CD14-positive monocyte (primary cell): Measurements from ENCODE around the gene AXL. TPM values are rescaled to one million over a fixed set of nuclear protein-coding genes. Genes with fewer than 3 reads are reported as not detected.
A peak's percentile ranks its signal among the peaks of the same experiment; 100 is the strongest.

ENCODE experiments used
- DNase-seq, 3 donors: peaks; one replicate each; pipeline ENCODE4 v3.0.0-alpha.2; 2011 to 2022
- H2AFZ ChIP-seq: 2 replicates; pipeline ENCODE4 v1.6.0; 2012; ENCODE audit warnings: mild to moderate bottlenecking, low read depth, low read length, inconsistent platforms; ENCODE audit not compliant: insufficient read depth, poor library complexity, severe bottlenecking
- H3K27ac ChIP-seq, 2 donors: 1 replicate in 1 of 2; 2 replicates in 1 of 2; pipeline ENCODE4 v1.5.1; 2012 to 2013; ENCODE audit warnings: low read length in 2 of 2, control low read depth in 1 of 2, inconsistent platforms in 1 of 2, low read depth in 1 of 2, mild to moderate bottlenecking in 1 of 2
- H3K27me3 ChIP-seq, 2 donors: one replicate each; pipeline versions ENCODE4 v1.6.0 to v1.6.1; 2011 to 2013; ENCODE audit warnings: low read length in 2 of 2; ENCODE audit not compliant: control insufficient read depth in 2 of 2, insufficient read depth in 2 of 2
- H3K36me3 ChIP-seq, 2 donors: replicated peaks in 1 of 2; 1 replicate in 1 of 2; 2 replicates in 1 of 2; pipeline versions ENCODE4 v1.5.1 to v1.6.1; 2012 to 2013; ENCODE audit warnings: low read length in 2 of 2, control low read depth in 1 of 2, inconsistent platforms in 1 of 2, mild to moderate bottlenecking in 1 of 2; ENCODE audit not compliant: insufficient read depth in 2 of 2, control insufficient read depth in 1 of 2
- H3K4me1 ChIP-seq, 2 donors: 1 replicate in 1 of 2; 2 replicates in 1 of 2; pipeline versions ENCODE4 v1.5.1 to v1.6.1; 2012 to 2013; ENCODE audit warnings: low read length in 2 of 2, control low read depth in 1 of 2, inconsistent platforms in 1 of 2, mild to moderate bottlenecking in 1 of 2, moderate library complexity in 1 of 2; ENCODE audit not compliant: insufficient read depth in 2 of 2, control insufficient read depth in 1 of 2
- H3K4me2 ChIP-seq: replicated peaks from 2 replicates; pipeline ENCODE3; 2012; ENCODE audit warnings: low read length, moderate library complexity, mild to moderate bottlenecking; ENCODE audit not compliant: poor library complexity, severe bottlenecking; ENCODE audit errors: extremely low read depth
- H3K4me3 ChIP-seq, 3 experiments: fragments of 200-600 bp in 1 of 3; sonication (generic) in 1 of 3; replicated peaks in 1 of 3; 1 replicate in 2 of 3; 2 replicates in 1 of 3; pipeline ENCODE4 v1.5.1; 2011 to 2013; ENCODE audit warnings: low read length in 3 of 3, mild to moderate bottlenecking in 3 of 3, control low read depth in 2 of 3, low read depth in 2 of 3, inconsistent platforms in 1 of 3, moderate library complexity in 1 of 3
- H3K79me2 ChIP-seq: 2 replicates; pipeline ENCODE4 v1.6.0; 2012; ENCODE audit warnings: mild to moderate bottlenecking, control low read depth, inconsistent platforms, low read length, moderate library complexity; ENCODE audit not compliant: insufficient read depth
- H3K9ac ChIP-seq: 2 replicates; pipeline ENCODE4 v1.6.0; 2017; ENCODE audit warnings: low read length, mild to moderate bottlenecking; ENCODE audit not compliant: insufficient read depth, poor library complexity, severe bottlenecking
- H3K9me3 ChIP-seq, 2 donors: replicated peaks in 1 of 2; 1 replicate in 1 of 2; 2 replicates in 1 of 2; pipeline versions ENCODE4 v1.5.1 to v1.6.1; 2012 to 2013; ENCODE audit warnings: low read length in 2 of 2, control low read depth in 1 of 2; ENCODE audit not compliant: control insufficient read depth in 1 of 2, insufficient read depth in 1 of 2
- H4K20me1 ChIP-seq: 2 replicates; pipeline ENCODE4 v1.6.0; 2012; ENCODE audit warnings: mild to moderate bottlenecking, low read length, control low read depth, moderate library complexity; ENCODE audit not compliant: insufficient read depth
- H3K27ac Mint-ChIP-seq, 7 donors: one replicate each; pipeline ENCODE4 v1.8.0; 2020; ENCODE audit warnings: mild to moderate bottlenecking in 7 of 7, mixed read lengths in 7 of 7, moderate library complexity in 6 of 7, inconsistent platforms in 2 of 7
- H3K27me3 Mint-ChIP-seq, 3 donors: one replicate each; pipeline ENCODE4 v1.8.0; 2021 to 2022; ENCODE audit warnings: low read depth in 3 of 3, mild to moderate bottlenecking in 3 of 3, mixed read lengths in 3 of 3, moderate library complexity in 3 of 3, inconsistent platforms in 1 of 3
- H3K36me3 Mint-ChIP-seq, 2 donors: one replicate each; pipeline ENCODE4 v1.8.0; 2020; ENCODE audit warnings: mixed read lengths in 2 of 2, inconsistent platforms in 1 of 2, mild to moderate bottlenecking in 1 of 2
- H3K4me1 Mint-ChIP-seq: one replicate; pipeline ENCODE4 v1.8.0; 2020; ENCODE audit warnings: mild to moderate bottlenecking, mixed read lengths
- H3K4me3 Mint-ChIP-seq, 2 donors: one replicate each; pipeline ENCODE4 v1.8.0; 2020; ENCODE audit warnings: mild to moderate bottlenecking in 2 of 2, mixed read lengths in 2 of 2, moderate library complexity in 1 of 2
- H3K9me3 Mint-ChIP-seq, 7 donors: one replicate each; pipeline ENCODE4 v1.8.0; 2020 to 2022; ENCODE audit warnings: mixed read lengths in 7 of 7, mild to moderate bottlenecking in 6 of 7, moderate library complexity in 6 of 7, inconsistent platforms in 2 of 7
- CTCF ChIP-seq: fragments of 200-600 bp; IDR thresholded peaks from one replicate; pipeline ENCODE4 v1.8.0; 2022; ENCODE audit warnings: antibody characterized with exemption, mild to moderate bottlenecking
- WGBS: methylation state at CpG from one replicate; pipeline ENCODE4 v1.1.5; 2013; ENCODE audit warnings: missing lambda C conversion rate; ENCODE audit not compliant: insufficient coverage; 5-methylcytosine and 5-hydroxymethylcytosine counted together
- intact Hi-C, 2 donors: fragments of 100-400 bp; cut with micrococcal nuclease; formaldehyde crosslinking; loops; one replicate each; pipeline versions ENCODE4 v1.15.0 to v1.15.1; 2023
- polyA plus RNA-seq, 3 donors: library from polyadenylated mRNA; depleted of rRNA in 1 of 3; unstranded in 2 of 3; stranded (reverse) in 1 of 3; fragments of 300-500 nt in 2 of 3; fragments of >200 nt in 1 of 3; fragmentation: Illumina TruSeq in 2 of 3; gene quantifications; 1 replicate in 2 of 3; 2 replicates in 1 of 3; pipeline ENCODE4 v1.2.3, GENCODE V29; 2012 to 2021

AXL gene
- polyA plus RNA-seq, 3 donors: 0.05 to 0.07 TPM; not detected in 1

- TF ChIP-seq CTCF: no peak
- peaks cover 33 to 37% of the 10 kb centered on the region in 2 donors for H3K4me1 ChIP-seq
- H3K27ac ChIP-seq: peak overlapping the region; percentile 99 to 100
- H3K36me3 Mint-ChIP-seq: peaks cover 11 to 14% of the 10 kb centered on the region in 2 donors
- peaks cover 42% of the 10 kb centered on the region for H3K79me2 ChIP-seq
- peak; percentile 83 to 87 (median 85) for DNase-seq
- H4K20me1 ChIP-seq: peaks cover 16% of the 10 kb centered on the region
- peak overlapping the region; percentile 37 for H2AFZ ChIP-seq
- peaks cover 37% of the 10 kb centered on the region for H3K4me1 Mint-ChIP-seq
- peak overlapping the region; percentile 96 for H3K4me3 Mint-ChIP-seq
- H3K9ac ChIP-seq: peak overlapping the region; percentile 96
- no peaks in the 10 kb centered on the region for H3K9me3 ChIP-seq
- H3K36me3 ChIP-seq: peaks cover 6 to 16% of the 10 kb centered on the region in 2 donors
- peak overlapping the region; percentile 73 to 88 (median 84) for H3K4me3 ChIP-seq
- H3K27me3 ChIP-seq: peaks cover 0 to 5% of the 10 kb centered on the region in 2 donors
- peak overlapping the region; percentile 99 to 100 (median 100) for H3K27ac Mint-ChIP-seq
- H3K4me2 ChIP-seq: peak overlapping the region; percentile 92
- intact Hi-C loops: loop anchor here (2.0 to 10.0 kb wide), 5 partner anchors 36 to 172 kb away; partner anchors contain the start of genes DMAC2 (in 1 of the 2) and TGFB1 (in 1 of the 2)
- 0% methylated on average over 40 of the region's 46 CpGs for WGBS
- H3K27me3 Mint-ChIP-seq: peaks cover 4 to 16% (median 12%) of the 10 kb centered on the region in 3 donors
- H3K9me3 Mint-ChIP-seq: peaks cover 0 to 3% (median 0%) of the 10 kb centered on the region in 7 donors
Observed at GRCh38 chr19:41263042-41263849, 44.2 kb downstream of the AXL start.

GRCh38 chr19:41263850-41264580, 45.0 kb downstream of the AXL start, which contains the start of gene HNRNPUL1:
TSS of gene HNRNPUL1 (plus strand) at chr19:41264372. CDS start at chr19:41264504, 132 bp downstream.
- Mint-ChIP-seq H3K27me3 (peaks cover 4 to 13% (median 9%) of the 10 kb centered on the region in 3 donors), H3K9me3 (no peaks in the 10 kb centered on the region), H3K27ac (peak within 1 kb of the TSS; percentile 99 to 100 (median 100)), H3K36me3 (peaks cover 19% of the 10 kb centered on the region in 2 donors), H3K4me3 (peak within 1 kb of the TSS; percentile 96 to 97), H3K4me1 (peaks cover 37% of the 10 kb centered on the region)
- Histone ChIP-seq H3K9me3 (no peaks in the 10 kb centered on the region), H3K9ac (peak within 1 kb of the TSS; percentile 99), H3K27ac (peak within 1 kb of the TSS; percentile 99 to 100), H3K79me2 (peaks cover 50% of the 10 kb centered on the region), H3K36me3 (peaks cover 12 to 24% of the 10 kb centered on the region in 2 donors), H4K20me1 (peaks cover 22% of the 10 kb centered on the region), H3K4me3 (peak within 1 kb of the TSS; percentile 79 to 91 (median 84)), H3K27me3 (peaks cover 0 to 5% of the 10 kb centered on the region in 2 donors), H3K4me2 (peak within 1 kb of the TSS; percentile 92), H3K4me1 (peaks cover 33 to 37% of the 10 kb centered on the region in 2 donors), H2AFZ (peak within 1 kb of the TSS; percentile 80)
- intact Hi-C loops: loop anchor here (2.0 to 10.0 kb wide), 5 partner anchors 37 to 171 kb away; partner anchors contain the start of genes DMAC2 (in 1 of the 2) and TGFB1 (in 1 of the 2)
- peak; percentile 100 for DNase-seq
- TF ChIP-seq CTCF: peak; percentile 40
- WGBS: under 1% methylated on average over 37 of the region's 55 CpGs
